Activated CD8-positive, alpha-beta memory T cell treated with anti-CD3 and anti-CD28 coated beads for 48 hours (primary cell): ENCODE measurements around the gene RNF10.
A peak's percentile ranks its signal among the peaks of the same experiment; 100 is the strongest.
"Not testable (repeated sequence)": the region's sequence is repeated elsewhere in the genome, so short reads cannot be mapped to it uniquely, and the experiment has no call there.

ENCODE experiments used
- DNase-seq, 3 experiments: peaks; one replicate each; pipeline ENCODE4 v3.0.0-alpha.2; 2020; ENCODE audit warnings: low read depth in 2 of 3, low spot score in 2 of 3

Gene RNF10

GRCh38 chr12:120610560-120610959 is 76.4 kb downstream of the RNF10 start:
- DNase-seq: no peak

- not testable (repeated sequence) for DNase-seq
Observed at GRCh38 chr12:120611534-120611933, 77.4 kb downstream of the RNF10 start.

GRCh38 chr12:120614848-120615247 is 80.7 kb downstream of the RNF10 start:
- DNase-seq: no peak

GRCh38 chr12:120617193-120617592 is 83.0 kb downstream of the RNF10 start:
- DNase-seq: not testable (repeated sequence)

GRCh38 chr12:120617767-120618166 is 83.6 kb downstream of the RNF10 start:
- not testable (repeated sequence) for DNase-seq

GRCh38 chr12:120618954-120619615 is 84.9 kb downstream of the RNF10 start:
- DNase-seq: no peak

GRCh38 chr12:120620624-120621023 is 86.5 kb downstream of the RNF10 start:
- no peak for DNase-seq

- DNase-seq: peak in 1 of 3 experiments; percentile 4
Observed at GRCh38 chr12:120625557-120626419, 91.6 kb downstream of the RNF10 start.
